Osteocyte (in vitro differentiated cells): ENCODE measurements around the gene SMYD1. TPM values are rescaled to one million over a fixed set of nuclear protein-coding genes. Genes with fewer than 3 reads are reported as not detected.

Experiments
- DNase-seq: peaks from one replicate; pipeline ENCODE4 v3.0.0; 2021; ENCODE audit warnings: mixed read lengths; ENCODE audit not compliant: unreplicated experiment; ENCODE audit errors: extremely low spot score
- H3K27ac Mint-ChIP-seq: one replicate; pipeline ENCODE4 v1.8.0; 2021; ENCODE audit warnings: mild to moderate bottlenecking, mixed read lengths; ENCODE audit not compliant: unreplicated experiment
- H3K27me3 Mint-ChIP-seq: one replicate; pipeline ENCODE4 v1.8.0; 2021; ENCODE audit warnings: mixed read lengths; ENCODE audit not compliant: unreplicated experiment
- H3K36me3 Mint-ChIP-seq: one replicate; pipeline ENCODE4 v1.8.0; 2021; ENCODE audit warnings: mixed read lengths; ENCODE audit not compliant: unreplicated experiment
- H3K4me1 Mint-ChIP-seq: one replicate; pipeline ENCODE4 v1.8.0; 2021; ENCODE audit warnings: mixed read lengths; ENCODE audit not compliant: unreplicated experiment
- H3K4me3 Mint-ChIP-seq: one replicate; pipeline ENCODE4 v1.8.0; 2021; ENCODE audit warnings: mild to moderate bottlenecking, moderate library complexity, mixed read lengths; ENCODE audit not compliant: unreplicated experiment
- H3K9me3 Mint-ChIP-seq: one replicate; pipeline ENCODE4 v1.8.0; 2021; ENCODE audit warnings: mixed read lengths; ENCODE audit not compliant: unreplicated experiment
- CTCF ChIP-seq: fragments of 200-600 bp; sonication (generic); IDR thresholded peaks from 2 replicates; pipeline ENCODE4 v1.5.0; 2021; ENCODE audit warnings: antibody characterized with exemption, mild to moderate bottlenecking, moderate library complexity
- total RNA-seq: library from RNA; stranded (reverse); gene quantifications from 2 replicates; pipeline ENCODE4 v1.2.1, GENCODE V29; 2021

SMYD1 gene
- total RNA-seq, 1 donor from 2014 or later = not detected

GRCh38 chr2:88070055-88070454 lies 2.4 kb downstream of the SMYD1 start:
- H3K27me3 Mint-ChIP-seq = peaks cover 6% of the 10 kb centered on the region
- H3K4me1 Mint-ChIP-seq = no peaks in the 10 kb centered on the region
- no peaks in the 10 kb centered on the region for H3K9me3 Mint-ChIP-seq
- no peaks in the 10 kb centered on the region for H3K36me3 Mint-ChIP-seq
- DNase-seq = no peak
- no peak overlapping the region for H3K4me3 Mint-ChIP-seq
- H3K27ac Mint-ChIP-seq = no peak overlapping the region
- TF ChIP-seq CTCF = no peak

GRCh38 chr2:88071365-88071764 lies 3.7 kb downstream of the SMYD1 start:
- Mint-ChIP-seq H3K4me1 (peaks cover 2% of the 10 kb centered on the region), H3K4me3 (no peak overlapping the region), H3K36me3 (no peaks in the 10 kb centered on the region), H3K27me3 (peaks cover 6% of the 10 kb centered on the region), H3K27ac (no peak overlapping the region), H3K9me3 (no peaks in the 10 kb centered on the region)
- TF ChIP-seq CTCF = no peak
- no peak for DNase-seq

GRCh38 chr2:88074150-88074549 lies 6.5 kb downstream of the SMYD1 start:
- Mint-ChIP-seq H3K27me3 (peaks cover 4% of the 10 kb centered on the region), H3K36me3 (no peaks in the 10 kb centered on the region), H3K4me1 (peaks cover 2% of the 10 kb centered on the region), H3K4me3 (no peak overlapping the region), H3K9me3 (no peaks in the 10 kb centered on the region), H3K27ac (no peak overlapping the region)
- DNase-seq = peak; percentile 5
- no peak for TF ChIP-seq CTCF

- no peak overlapping the region for H3K4me3 Mint-ChIP-seq
- H3K4me1 Mint-ChIP-seq = peaks cover 2% of the 10 kb centered on the region
- H3K9me3 Mint-ChIP-seq = no peaks in the 10 kb centered on the region
- no peak for DNase-seq
- no peak for TF ChIP-seq CTCF
- no peak overlapping the region for H3K27ac Mint-ChIP-seq
- H3K36me3 Mint-ChIP-seq = no peaks in the 10 kb centered on the region
- no peaks in the 10 kb centered on the region for H3K27me3 Mint-ChIP-seq
Measured at GRCh38 chr2:88074854-88075292, 7.2 kb downstream of the SMYD1 start.

GRCh38 chr2:88077080-88077479 lies 9.5 kb downstream of the SMYD1 start:
- H3K27ac Mint-ChIP-seq = no peak overlapping the region

More at GRCh38 chr2:88077080-88077479, 9.5 kb downstream of the SMYD1 start:
- TF ChIP-seq CTCF = no peak
- no peaks in the 10 kb centered on the region for H3K9me3 Mint-ChIP-seq
- no peak overlapping the region for H3K4me3 Mint-ChIP-seq
- peak; percentile 76 for DNase-seq
- H3K27me3 Mint-ChIP-seq = no peaks in the 10 kb centered on the region
- H3K36me3 Mint-ChIP-seq = no peaks in the 10 kb centered on the region
- peaks cover 2% of the 10 kb centered on the region for H3K4me1 Mint-ChIP-seq
